Prostate gland (tissue), 2 donors: Measurements from ENCODE around the gene NT5M.

Experiments used
- CTCF ChIP-seq, 4 experiments: fragments of 200-600 bp in 2 of 4; fragments of 450-650 bp in 2 of 4; sonication (generic) in 2 of 4; IDR thresholded peaks; 1 replicate in 3 of 4; 2 replicates in 1 of 4; pipeline ENCODE4 v1.5.1; 2016 to 2019; ENCODE audit warnings: antibody characterized with exemption in 4 of 4, mild to moderate bottlenecking in 2 of 4, moderate library complexity in 2 of 4
- POLR2A ChIP-seq: fragments of 450-650 bp; IDR thresholded peaks from one replicate; pipeline ENCODE4 v1.6.1; 2016; ENCODE audit warnings: antibody characterized with exemption, mild to moderate bottlenecking

- TF ChIP-seq POLR2A = no peak
- TF ChIP-seq CTCF (IDR thresholded peaks at IDR 0.05) = no peak
Measured at GRCh38 chr17:17321356-17322025, 18.3 kb downstream of the NT5M start.
